Vagina (tissue), 2 donors: ENCODE data around the gene GPC5.
"Not testable (repeated sequence)": the region's sequence is repeated elsewhere in the genome, so short reads cannot be mapped to it uniquely, and the experiment has no call there.

ENCODE experiments used
- POLR2A ChIP-seq, 2 donors: fragments of 450-650 bp; IDR thresholded peaks; one replicate each; pipeline ENCODE4 v1.6.1; 2017; ENCODE audit warnings: antibody characterized with exemption in 2 of 2, mild to moderate bottlenecking in 2 of 2, moderate library complexity in 2 of 2
- POLR2AphosphoS5 ChIP-seq, 2 donors: sonication (generic); formaldehyde crosslinking; IDR thresholded peaks; one replicate each; pipeline ENCODE4 v1.9.0; 2017; ENCODE audit warnings: antibody characterized with exemption in 2 of 2, mild to moderate bottlenecking in 2 of 2, low read depth in 1 of 2; ENCODE audit not compliant: insufficient read depth in 1 of 2
- TF ChIP-seq, protein P1 (sequence below), 3 experiments: fragments of 450-650 bp in 2 of 3; fragments of 200-600 bp in 1 of 3; sonication (generic) in 1 of 3; IDR thresholded peaks; one replicate each; pipeline ENCODE4 v1.5.1; 2017 to 2019; ENCODE audit warnings: antibody characterized with exemption in 3 of 3, mild to moderate bottlenecking in 2 of 3, moderate library complexity in 2 of 3

DNA sequence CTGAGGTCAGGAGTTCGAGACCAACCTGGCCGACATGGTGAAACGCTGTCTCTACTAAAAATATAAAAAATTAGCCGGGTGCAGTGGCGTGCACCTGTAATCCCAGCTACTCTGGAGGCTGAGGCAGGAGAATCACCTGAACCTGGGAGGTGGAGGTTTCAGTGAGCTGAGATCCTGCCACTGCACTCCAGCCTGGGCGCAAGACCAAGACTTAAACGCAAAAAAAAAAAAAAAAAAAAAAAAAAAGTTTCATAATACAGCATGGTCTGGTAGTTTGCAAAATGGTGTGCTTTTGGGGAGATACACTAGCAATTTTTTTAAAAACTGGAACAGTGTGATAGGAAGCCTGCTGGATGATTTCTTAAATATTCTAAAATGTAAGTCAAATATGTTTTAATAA, 45.5 kb upstream of the GPC5 start:
- TF ChIP-seq, protein P1, sequence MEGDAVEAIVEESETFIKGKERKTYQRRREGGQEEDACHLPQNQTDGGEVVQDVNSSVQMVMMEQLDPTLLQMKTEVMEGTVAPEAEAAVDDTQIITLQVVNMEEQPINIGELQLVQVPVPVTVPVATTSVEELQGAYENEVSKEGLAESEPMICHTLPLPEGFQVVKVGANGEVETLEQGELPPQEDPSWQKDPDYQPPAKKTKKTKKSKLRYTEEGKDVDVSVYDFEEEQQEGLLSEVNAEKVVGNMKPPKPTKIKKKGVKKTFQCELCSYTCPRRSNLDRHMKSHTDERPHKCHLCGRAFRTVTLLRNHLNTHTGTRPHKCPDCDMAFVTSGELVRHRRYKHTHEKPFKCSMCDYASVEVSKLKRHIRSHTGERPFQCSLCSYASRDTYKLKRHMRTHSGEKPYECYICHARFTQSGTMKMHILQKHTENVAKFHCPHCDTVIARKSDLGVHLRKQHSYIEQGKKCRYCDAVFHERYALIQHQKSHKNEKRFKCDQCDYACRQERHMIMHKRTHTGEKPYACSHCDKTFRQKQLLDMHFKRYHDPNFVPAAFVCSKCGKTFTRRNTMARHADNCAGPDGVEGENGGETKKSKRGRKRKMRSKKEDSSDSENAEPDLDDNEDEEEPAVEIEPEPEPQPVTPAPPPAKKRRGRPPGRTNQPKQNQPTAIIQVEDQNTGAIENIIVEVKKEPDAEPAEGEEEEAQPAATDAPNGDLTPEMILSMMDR (IDR thresholded peaks at IDR 0.05) = not testable (repeated sequence)
- not testable (repeated sequence) for TF ChIP-seq POLR2A (IDR thresholded peaks at IDR 0.05); POLR2AphosphoS5 (IDR thresholded peaks at IDR 0.05; ENCODE audit: insufficient read depth in 1 of 2, low read depth in 1 of 2)
